ENCODE results near the gene FAM107B. TPM values are rescaled to one million over a fixed set of nuclear protein-coding genes. Genes with fewer than 3 reads are reported as not detected.

FAM107B gene
- total and polyA plus RNA-seq, 2 experiments from 2014 or later, result 11.0 to 17.6 TPM

DNA sequence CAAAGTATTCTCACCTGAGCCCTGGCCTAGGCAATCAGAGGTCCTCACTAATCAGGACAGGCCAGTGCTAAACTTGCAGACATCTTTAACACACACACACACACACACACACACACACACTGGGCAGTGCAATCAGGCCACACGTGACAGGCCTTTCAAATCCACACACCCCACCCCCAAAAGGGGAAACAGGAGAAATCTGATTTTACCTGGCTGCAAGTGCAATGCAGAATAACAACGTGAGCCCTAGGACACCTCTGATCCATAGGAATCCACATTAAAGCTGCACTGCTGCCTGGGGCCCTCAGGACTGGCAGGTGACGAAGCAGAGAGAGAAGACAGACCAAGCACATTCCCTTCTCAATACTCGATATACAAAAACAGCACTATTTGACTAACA, 218.9 kb downstream of the FAM107B start (continued):
- no peak for TF ChIP-seq CREB1 (CRISPR knock-in tag; IDR thresholded peaks at IDR 0.05; ENCODE audit: low read depth)
- TF ChIP-seq, protein P1, sequence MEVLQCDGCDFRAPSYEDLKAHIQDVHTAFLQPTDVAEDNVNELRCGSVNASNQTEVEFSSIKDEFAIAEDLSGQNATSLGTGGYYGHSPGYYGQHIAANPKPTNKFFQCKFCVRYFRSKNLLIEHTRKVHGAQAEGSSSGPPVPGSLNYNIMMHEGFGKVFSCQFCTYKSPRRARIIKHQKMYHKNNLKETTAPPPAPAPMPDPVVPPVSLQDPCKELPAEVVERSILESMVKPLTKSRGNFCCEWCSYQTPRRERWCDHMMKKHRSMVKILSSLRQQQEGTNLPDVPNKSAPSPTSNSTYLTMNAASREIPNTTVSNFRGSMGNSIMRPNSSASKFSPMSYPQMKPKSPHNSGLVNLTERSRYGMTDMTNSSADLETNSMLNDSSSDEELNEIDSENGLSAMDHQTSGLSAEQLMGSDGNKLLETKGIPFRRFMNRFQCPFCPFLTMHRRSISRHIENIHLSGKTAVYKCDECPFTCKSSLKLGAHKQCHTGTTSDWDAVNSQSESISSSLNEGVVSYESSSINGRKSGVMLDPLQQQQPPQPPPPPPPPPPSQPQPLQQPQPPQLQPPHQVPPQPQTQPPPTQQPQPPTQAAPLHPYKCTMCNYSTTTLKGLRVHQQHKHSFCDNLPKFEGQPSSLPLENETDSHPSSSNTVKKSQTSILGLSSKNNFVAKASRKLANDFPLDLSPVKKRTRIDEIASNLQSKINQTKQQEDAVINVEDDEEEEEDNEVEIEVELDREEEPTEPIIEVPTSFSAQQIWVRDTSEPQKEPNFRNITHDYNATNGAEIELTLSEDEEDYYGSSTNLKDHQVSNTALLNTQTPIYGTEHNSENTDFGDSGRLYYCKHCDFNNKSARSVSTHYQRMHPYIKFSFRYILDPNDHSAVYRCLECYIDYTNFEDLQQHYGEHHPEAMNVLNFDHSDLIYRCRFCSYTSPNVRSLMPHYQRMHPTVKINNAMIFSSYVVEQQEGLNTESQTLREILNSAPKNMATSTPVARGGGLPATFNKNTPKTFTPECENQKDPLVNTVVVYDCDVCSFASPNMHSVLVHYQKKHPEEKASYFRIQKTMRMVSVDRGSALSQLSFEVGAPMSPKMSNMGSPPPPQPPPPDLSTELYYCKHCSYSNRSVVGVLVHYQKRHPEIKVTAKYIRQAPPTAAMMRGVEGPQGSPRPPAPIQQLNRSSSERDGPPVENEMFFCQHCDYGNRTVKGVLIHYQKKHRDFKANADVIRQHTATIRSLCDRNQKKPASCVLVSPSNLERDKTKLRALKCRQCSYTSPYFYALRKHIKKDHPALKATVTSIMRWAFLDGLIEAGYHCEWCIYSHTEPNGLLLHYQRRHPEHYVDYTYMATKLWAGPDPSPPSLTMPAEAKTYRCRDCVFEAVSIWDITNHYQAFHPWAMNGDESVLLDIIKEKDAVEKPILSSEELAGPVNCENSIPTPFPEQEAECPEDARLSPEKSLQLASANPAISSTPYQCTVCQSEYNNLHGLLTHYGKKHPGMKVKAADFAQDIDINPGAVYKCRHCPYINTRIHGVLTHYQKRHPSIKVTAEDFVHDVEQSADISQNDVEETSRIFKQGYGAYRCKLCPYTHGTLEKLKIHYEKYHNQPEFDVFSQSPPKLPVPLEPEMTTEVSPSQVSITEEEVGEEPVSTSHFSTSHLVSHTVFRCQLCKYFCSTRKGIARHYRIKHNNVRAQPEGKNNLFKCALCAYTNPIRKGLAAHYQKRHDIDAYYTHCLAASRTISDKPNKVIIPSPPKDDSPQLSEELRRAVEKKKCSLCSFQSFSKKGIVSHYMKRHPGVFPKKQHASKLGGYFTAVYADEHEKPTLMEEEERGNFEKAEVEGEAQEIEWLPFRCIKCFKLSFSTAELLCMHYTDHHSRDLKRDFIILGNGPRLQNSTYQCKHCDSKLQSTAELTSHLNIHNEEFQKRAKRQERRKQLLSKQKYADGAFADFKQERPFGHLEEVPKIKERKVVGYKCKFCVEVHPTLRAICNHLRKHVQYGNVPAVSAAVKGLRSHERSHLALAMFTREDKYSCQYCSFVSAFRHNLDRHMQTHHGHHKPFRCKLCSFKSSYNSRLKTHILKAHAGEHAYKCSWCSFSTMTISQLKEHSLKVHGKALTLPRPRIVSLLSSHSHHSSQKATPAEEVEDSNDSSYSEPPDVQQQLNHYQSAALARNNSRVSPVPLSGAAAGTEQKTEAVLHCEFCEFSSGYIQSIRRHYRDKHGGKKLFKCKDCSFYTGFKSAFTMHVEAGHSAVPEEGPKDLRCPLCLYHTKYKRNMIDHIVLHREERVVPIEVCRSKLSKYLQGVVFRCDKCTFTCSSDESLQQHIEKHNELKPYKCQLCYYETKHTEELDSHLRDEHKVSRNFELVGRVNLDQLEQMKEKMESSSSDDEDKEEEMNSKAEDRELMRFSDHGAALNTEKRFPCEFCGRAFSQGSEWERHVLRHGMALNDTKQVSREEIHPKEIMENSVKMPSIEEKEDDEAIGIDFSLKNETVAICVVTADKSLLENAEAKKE (CRISPR knock-in tag; IDR thresholded peaks at IDR 0.05), result no peak

DNA sequence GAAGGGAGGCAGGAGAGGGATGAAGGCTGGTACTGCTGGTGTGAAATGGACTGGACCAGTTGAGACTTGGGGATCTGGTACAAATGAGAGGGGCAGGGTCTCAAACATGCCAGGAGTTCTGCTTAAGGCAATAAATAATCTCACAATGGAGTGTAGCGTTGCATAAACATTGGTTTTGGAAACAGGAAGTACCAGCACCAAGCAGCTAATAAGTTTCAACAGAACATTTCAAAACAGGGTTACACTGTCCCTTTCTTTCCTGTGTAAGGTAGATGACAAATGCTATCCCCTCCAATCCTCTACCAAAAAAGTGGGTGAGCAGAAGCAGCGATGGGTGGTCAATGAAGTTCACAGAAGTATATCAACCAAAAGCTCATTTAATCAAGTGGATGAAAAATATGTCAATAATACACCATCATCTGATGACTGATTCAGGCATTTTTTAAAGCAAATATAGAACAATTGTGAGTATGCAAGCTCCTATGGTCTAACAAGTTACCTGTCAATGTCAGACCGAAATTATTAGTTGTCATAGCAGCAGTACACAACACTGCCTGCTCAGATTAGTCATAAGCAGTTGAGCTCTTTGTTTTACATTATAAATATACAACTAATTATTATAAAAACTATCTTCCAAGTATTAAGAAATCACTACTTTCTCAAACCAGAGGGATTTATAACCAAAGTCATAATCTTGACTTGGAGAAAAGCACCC, 220.0 kb downstream of the FAM107B start:
- H2AFZ ChIP-seq, result no peak overlapping the region
- ATAC-seq (no peak), DNase-seq (ENCODE audit: low spot score) (no peak)
- peaks cover 7% of the 10 kb centered on the region for H3K27me3 Mint-ChIP-seq (ENCODE audit: insufficient read depth, low read depth, poor library complexity)
- H4K20me1 ChIP-seq (replicated peaks; ENCODE audit: insufficient read depth), result peaks cover 3% of the 10 kb centered on the region; the same call in 1 of the 2 replicates
- H3F3A ChIP-seq (replicated peaks; ENCODE audit: low read depth), result no peaks in the 10 kb centered on the region
- peak overlapping the region; percentile 32; the same call in 1 of the 2 replicates for H3K27ac Mint-ChIP-seq
- H3K4me1 Mint-ChIP-seq, result peaks cover 37% of the 10 kb centered on the region
- no peak overlapping the region for H3K4me3 ChIP-seq
- no peaks in the 10 kb centered on the region for H3K9me2 ChIP-seq (ENCODE audit: insufficient read depth)
- H3K4me1 ChIP-seq (ENCODE audit: insufficient read depth), result peaks cover 28% of the 10 kb centered on the region
- H3K79me2 ChIP-seq (replicated peaks; ENCODE audit: insufficient read depth), result peaks cover 25% of the 10 kb centered on the region
- H3K4me3 Mint-ChIP-seq, result no peak overlapping the region
- peak overlapping the region; percentile 61 for H3K4me2 ChIP-seq
- TF ChIP-seq CREB1 (CRISPR knock-in tag; IDR thresholded peaks at IDR 0.05; ENCODE audit: low read depth) (no peak), EZH2 (IDR thresholded peaks at IDR 0.05; ENCODE audit: low read depth, unreplicated experiment) (no peak), STAT1 (IDR thresholded peaks at IDR 0.05; ENCODE audit: unreplicated experiment) (no peak)
- TF ChIP-seq, protein P2, sequence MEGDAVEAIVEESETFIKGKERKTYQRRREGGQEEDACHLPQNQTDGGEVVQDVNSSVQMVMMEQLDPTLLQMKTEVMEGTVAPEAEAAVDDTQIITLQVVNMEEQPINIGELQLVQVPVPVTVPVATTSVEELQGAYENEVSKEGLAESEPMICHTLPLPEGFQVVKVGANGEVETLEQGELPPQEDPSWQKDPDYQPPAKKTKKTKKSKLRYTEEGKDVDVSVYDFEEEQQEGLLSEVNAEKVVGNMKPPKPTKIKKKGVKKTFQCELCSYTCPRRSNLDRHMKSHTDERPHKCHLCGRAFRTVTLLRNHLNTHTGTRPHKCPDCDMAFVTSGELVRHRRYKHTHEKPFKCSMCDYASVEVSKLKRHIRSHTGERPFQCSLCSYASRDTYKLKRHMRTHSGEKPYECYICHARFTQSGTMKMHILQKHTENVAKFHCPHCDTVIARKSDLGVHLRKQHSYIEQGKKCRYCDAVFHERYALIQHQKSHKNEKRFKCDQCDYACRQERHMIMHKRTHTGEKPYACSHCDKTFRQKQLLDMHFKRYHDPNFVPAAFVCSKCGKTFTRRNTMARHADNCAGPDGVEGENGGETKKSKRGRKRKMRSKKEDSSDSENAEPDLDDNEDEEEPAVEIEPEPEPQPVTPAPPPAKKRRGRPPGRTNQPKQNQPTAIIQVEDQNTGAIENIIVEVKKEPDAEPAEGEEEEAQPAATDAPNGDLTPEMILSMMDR (conservative IDR thresholded peaks at IDR 0.05; ENCODE audit: low read depth in 2 of 2), result no peak
- H3K27ac ChIP-seq (ENCODE audit: low read depth), result no peak overlapping the region
- H3K9me3 Mint-ChIP-seq, result no peaks in the 10 kb centered on the region
- no peaks in the 10 kb centered on the region for H3K27me3 ChIP-seq (ENCODE audit: insufficient read depth)
- no peaks in the 10 kb centered on the region for H3K36me3 ChIP-seq (ENCODE audit: insufficient read depth)
- no peaks in the 10 kb centered on the region for H3K36me3 Mint-ChIP-seq (ENCODE audit: low read depth)

Measured in GM23338 (cell line).